ENCODE data around the gene NR2F2. TPM values are rescaled to one million over a fixed set of nuclear protein-coding genes. Genes with fewer than 3 reads are reported as not detected.
A peak's percentile ranks its signal among the peaks of the same experiment; 100 is the strongest.

The NR2F2 gene
- total and polyA plus RNA-seq, 2 of the 13 experiments (the other 11 are each of a cell fraction or from before 2014, with no cell fraction given): 3.5 to 4.7 TPM

DNA sequence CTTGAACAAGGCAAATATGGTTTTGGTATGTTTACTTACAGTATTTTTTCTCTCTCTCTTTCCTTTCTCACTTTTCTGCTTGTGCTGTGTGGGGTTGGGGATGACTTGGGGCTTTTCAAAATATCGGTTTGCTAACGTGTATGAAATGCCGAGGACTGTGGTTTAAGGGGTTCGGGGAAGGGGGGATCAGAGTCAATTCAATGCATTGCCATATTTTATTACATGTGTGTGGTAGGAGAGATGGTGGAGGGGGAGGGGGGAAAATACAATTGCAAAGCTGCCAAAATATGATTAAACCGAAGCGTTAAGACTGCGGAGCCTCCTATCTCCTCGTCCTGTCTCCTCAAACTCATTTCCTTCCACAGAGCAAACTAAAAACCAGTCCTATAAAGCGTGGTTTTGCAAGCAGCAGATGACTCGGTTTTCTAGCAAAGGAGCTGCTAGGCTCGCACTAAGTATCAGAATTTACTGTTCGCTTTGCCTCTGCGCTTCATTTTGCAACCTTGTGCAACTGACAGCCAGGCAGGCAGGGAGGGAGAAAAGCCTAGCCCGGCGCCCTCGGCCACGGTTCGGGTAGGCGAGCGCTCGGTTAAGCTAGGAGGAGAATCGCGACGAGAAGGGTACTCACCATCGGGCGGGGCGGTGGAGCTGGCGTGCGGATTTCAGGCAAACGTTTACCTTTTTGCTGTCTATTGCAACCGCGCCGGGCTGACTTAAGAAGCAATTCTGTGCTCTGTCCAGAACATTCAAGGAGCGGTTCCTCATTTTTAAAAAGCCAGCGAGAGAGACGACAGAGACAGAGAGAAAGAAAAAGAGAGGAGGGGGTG, 4.0 kb upstream of the NR2F2 start (continued):
- TF ChIP-seq ATF7-NPFF (CRISPR knock-in tag; IDR thresholded peaks at IDR 0.05; ENCODE audit: low read depth) (no peak), PHF8 (CRISPR knock-in tag; IDR thresholded peaks at IDR 0.05) (peak; percentile 52), SOX6 (IDR thresholded peaks at IDR 0.05) (no peak), SOX6 (CRISPR knock-in tag; IDR thresholded peaks at IDR 0.05) (peak; percentile 30; the same call in 1 of the 2 replicates), CEBPG (CRISPR knock-in tag; IDR thresholded peaks at IDR 0.05) (peak; percentile 44; the same call in 1 of the 2 replicates), MAFF (IDR thresholded peaks at IDR 0.05; ENCODE audit: low read depth, low read length) (no peak), ZNF232 (CRISPR knock-in tag; IDR thresholded peaks at IDR 0.05; ENCODE audit: borderline replicate concordance) (peak; percentile 5; the same call in 1 of the 2 replicates), CSRNP2 (CRISPR knock-in tag; conservative IDR thresholded peaks at IDR 0.05; ENCODE audit: low read depth) (no peak), ATRX (CRISPR knock-in tag; IDR thresholded peaks at IDR 0.05; ENCODE audit: borderline replicate concordance) (no peak), ZFP91 (CRISPR knock-in tag; IDR thresholded peaks at IDR 0.05; ENCODE audit: borderline replicate concordance) (peak; percentile 95; the same call in 1 of the 2 replicates), ZNF775 (CRISPR knock-in tag; IDR thresholded peaks at IDR 0.05; ENCODE audit: borderline replicate concordance) (no peak), NCOA1 (CRISPR knock-in tag; IDR thresholded peaks at IDR 0.05) (no peak), HHEX (CRISPR knock-in tag; IDR thresholded peaks at IDR 0.05) (no peak), ZNF879 (CRISPR knock-in tag; IDR thresholded peaks at IDR 0.05) (no peak)
- TF ChIP-seq, protein P1, sequence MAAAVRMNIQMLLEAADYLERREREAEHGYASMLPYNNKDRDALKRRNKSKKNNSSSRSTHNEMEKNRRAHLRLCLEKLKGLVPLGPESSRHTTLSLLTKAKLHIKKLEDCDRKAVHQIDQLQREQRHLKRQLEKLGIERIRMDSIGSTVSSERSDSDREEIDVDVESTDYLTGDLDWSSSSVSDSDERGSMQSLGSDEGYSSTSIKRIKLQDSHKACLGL (CRISPR knock-in tag; IDR thresholded peaks at IDR 0.05): 0 out of 2 replicates have a peak, but pooled peaks have one; percentile 48
